SU-DHL-6 (cell line): Measurements from ENCODE around the gene CPE.

Experiments used
- CTCF ChIP-seq: fragments of 200-600 bp; sonication (generic); IDR thresholded peaks from one replicate; pipeline ENCODE4 v1.5.1; 2017; ENCODE audit warnings: antibody characterized with exemption, mild to moderate bottlenecking, low read length, moderate library complexity; ENCODE audit not compliant: insufficient read depth, poor library complexity, severe bottlenecking
- EZH2phosphoT487 ChIP-seq: fragments of 200-600 bp; sonication (generic), shearing (Covaris generic); conservative IDR thresholded peaks from 2 replicates; pipeline ENCODE4 v1.6.1; 2018; ENCODE audit warnings: mild to moderate bottlenecking, antibody characterized with exemption, low read length, moderate library complexity, mixed read lengths

GRCh38 chr4:165518686-165519085 lies 139.9 kb downstream of the CPE start:
- TF ChIP-seq CTCF (no peak), EZH2phosphoT487 (no peak)
